Measurements from ENCODE around the gene CHN2. TPM values are rescaled to one million over a fixed set of nuclear protein-coding genes. Genes with fewer than 3 reads are reported as not detected.

The CHN2 gene
- total and polyA plus RNA-seq, 10 donors = 4.2 to 52.0 (median 28.5) TPM

DNA sequence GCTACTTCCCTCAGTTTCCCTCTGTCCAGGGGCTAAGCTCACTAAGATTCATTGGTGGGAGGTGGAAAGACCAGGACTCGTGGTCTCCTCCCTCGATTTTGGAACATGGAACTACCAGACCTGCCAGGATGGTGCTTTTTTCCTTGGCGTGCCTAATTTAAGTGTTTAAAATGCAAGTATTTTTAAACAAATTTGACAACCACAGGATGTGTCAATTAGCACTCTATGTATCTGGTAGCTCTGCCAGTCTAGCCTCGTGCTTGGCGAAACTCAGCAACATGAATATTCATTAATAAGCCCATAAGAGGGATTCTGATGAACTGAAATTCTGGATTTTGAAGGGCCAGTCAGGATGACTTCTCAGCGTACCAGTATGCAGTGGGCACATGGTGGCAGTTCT lies 224.1 kb downstream of the CHN2 start:
- 81 to 95% (median 93%) methylated on average over 6 of the region's 6 CpGs for WGBS, 5 donors
- Histone ChIP-seq H3K9me3 (no peaks in the 10 kb centered on the region), H3K27me3 (replicated peaks in 1 of 7) (no peaks in the 10 kb centered on the region), H3K4me1 (peaks cover 0 to 3% (median 0%) of the 10 kb centered on the region in 6 donors), H3K36me3 (no peaks in the 10 kb centered on the region), H3K27ac (no peak overlapping the region), H3K4me3 (no peak overlapping the region)
- intact Hi-C loops (cut with DNase I; ENCODE audit: low total_unique reads) = no loop called here
- DNase-seq = no peak
- TF ChIP-seq, protein P1, sequence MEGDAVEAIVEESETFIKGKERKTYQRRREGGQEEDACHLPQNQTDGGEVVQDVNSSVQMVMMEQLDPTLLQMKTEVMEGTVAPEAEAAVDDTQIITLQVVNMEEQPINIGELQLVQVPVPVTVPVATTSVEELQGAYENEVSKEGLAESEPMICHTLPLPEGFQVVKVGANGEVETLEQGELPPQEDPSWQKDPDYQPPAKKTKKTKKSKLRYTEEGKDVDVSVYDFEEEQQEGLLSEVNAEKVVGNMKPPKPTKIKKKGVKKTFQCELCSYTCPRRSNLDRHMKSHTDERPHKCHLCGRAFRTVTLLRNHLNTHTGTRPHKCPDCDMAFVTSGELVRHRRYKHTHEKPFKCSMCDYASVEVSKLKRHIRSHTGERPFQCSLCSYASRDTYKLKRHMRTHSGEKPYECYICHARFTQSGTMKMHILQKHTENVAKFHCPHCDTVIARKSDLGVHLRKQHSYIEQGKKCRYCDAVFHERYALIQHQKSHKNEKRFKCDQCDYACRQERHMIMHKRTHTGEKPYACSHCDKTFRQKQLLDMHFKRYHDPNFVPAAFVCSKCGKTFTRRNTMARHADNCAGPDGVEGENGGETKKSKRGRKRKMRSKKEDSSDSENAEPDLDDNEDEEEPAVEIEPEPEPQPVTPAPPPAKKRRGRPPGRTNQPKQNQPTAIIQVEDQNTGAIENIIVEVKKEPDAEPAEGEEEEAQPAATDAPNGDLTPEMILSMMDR (IDR thresholded peaks at IDR 0.05 in 8 of 11, conservative IDR thresholded peaks at IDR 0.05 in 3 of 11) = no peak
- TF ChIP-seq POLR2A (IDR thresholded peaks at IDR 0.05) (no peak), POLR2AphosphoS5 (IDR thresholded peaks at IDR 0.05) (no peak)

DNA sequence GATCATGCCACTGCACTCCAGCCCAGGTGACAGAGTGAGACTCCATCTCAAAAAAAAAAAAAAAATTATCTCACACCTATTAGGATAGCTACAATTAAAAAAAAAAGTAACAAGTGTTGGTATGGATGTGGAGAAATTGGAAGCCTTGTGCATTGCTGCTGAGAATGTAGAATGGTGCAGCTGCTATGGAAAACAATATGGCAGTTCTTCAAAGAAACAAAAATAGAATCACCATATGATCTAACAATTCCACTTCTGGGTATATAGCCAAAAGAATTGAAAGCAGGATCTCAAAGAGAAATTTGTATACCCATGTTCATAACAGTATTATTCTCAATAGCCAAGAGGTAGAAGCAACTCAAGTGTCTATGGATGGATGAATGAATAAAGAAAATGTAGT lies 225.4 kb downstream of the CHN2 start:
- no peak overlapping the region for H3K4me3 ChIP-seq
- no peaks in the 10 kb centered on the region for H3K27me3 ChIP-seq (replicated peaks in 1 of 7)
- no peak for DNase-seq
- TF ChIP-seq POLR2A (IDR thresholded peaks at IDR 0.05) (no peak), POLR2AphosphoS5 (IDR thresholded peaks at IDR 0.05) (no peak)
- TF ChIP-seq, protein P1 (IDR thresholded peaks at IDR 0.05 in 8 of 11, conservative IDR thresholded peaks at IDR 0.05 in 3 of 11) = no peak
- H3K9me3 ChIP-seq = no peaks in the 10 kb centered on the region
- intact Hi-C loops (cut with DNase I; ENCODE audit: low total_unique reads) = no loop called here
- no peaks in the 10 kb centered on the region for H3K36me3 ChIP-seq
- no peak overlapping the region for H3K27ac ChIP-seq
- peaks cover 0 to 3% (median 0%) of the 10 kb centered on the region in 6 donors for H3K4me1 ChIP-seq

DNA sequence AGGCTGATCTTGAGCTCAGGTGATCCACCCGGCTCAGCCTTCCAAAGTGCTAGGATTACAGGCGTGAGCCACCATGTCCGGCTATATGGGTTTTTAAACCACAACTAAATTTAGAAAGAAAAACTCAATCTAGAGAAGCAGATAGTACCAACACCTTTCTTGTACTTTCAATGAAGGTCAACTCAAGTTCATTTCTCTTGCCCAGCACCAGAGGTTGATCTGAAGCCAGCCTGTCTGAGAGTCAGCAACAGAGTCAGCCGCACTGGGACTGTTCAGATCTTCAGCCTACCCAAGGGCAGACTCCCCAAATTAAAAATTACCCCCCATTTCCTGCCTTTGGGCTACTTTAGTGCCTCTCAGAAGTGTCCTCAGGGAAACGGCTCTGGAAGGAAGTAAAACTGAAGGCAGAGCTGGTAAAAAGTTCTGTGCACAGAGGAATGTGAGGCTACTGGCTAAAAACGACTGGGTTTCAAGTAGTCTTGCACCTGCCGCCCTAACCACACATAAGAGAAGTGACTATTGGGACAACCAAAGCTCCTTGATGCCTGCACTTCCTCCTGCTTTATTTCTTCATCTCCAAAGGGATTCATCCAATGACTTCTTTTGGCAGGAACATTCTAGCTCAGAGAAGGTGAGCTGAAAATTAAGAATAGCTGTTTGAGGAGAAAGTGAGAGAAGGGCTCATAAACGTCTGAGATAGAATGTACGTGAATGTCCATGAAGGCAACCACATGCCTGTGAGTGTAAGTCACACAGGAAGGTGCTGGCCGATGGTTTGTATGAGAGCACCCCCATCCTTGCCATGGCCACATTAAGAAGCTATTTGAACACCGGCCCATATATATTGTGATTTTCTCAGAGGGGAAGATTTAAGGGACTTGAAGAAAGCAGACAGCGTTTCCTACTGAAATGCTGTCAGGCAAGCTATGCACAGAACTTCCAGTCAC lies 226.7 kb downstream of the CHN2 start:
- WGBS, 5 donors = 73 to 85% (median 80%) methylated on average over 12 of the region's 12 CpGs
- Histone ChIP-seq H3K4me3 (no peak overlapping the region), H3K27ac (no peak overlapping the region), H3K36me3 (no peaks in the 10 kb centered on the region), H3K27me3 (replicated peaks in 1 of 7) (no peaks in the 10 kb centered on the region), H3K4me1 (peaks cover 0 to 3% (median 0%) of the 10 kb centered on the region in 6 donors), H3K9me3 (no peaks in the 10 kb centered on the region)
- DNase-seq = no peak
- TF ChIP-seq POLR2AphosphoS5 (IDR thresholded peaks at IDR 0.05) = no peak
- intact Hi-C loops (cut with DNase I; ENCODE audit: low total_unique reads) = no loop called here

DNA sequence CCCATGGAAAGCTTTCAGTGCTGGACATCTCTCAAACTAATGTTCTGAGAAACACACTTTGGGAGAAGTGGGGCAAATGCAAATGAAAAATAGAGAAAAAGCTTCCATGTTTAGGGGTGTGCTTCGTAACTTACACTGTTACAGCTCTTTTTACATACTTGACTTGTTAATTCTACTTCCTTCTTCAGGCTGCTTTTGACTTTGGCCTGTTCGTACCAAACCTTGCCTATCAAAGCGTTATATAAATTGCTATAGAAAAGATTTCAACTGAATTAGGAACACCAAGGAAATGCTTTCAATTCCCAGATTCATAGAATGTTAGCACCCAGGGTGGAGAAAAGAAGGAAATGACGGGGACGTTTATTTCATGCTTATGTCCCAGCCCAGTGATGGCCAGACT lies 228.3 kb downstream of the CHN2 start:
- H3K4me1 ChIP-seq = peaks cover 0 to 3% (median 0%) of the 10 kb centered on the region in 6 donors
- TF ChIP-seq POLR2A (IDR thresholded peaks at IDR 0.05) (no peak), POLR2AphosphoS5 (IDR thresholded peaks at IDR 0.05) (no peak)
- TF ChIP-seq, protein P1 (IDR thresholded peaks at IDR 0.05 in 8 of 11, conservative IDR thresholded peaks at IDR 0.05 in 3 of 11) = no peak
- DNase-seq = no peak
- H3K27me3 ChIP-seq (replicated peaks in 1 of 7) = no peaks in the 10 kb centered on the region
- no peak overlapping the region for H3K4me3 ChIP-seq
- no peak overlapping the region for H3K27ac ChIP-seq
- 68 to 86% (median 79%) methylated on average over 5 of the region's 5 CpGs for WGBS, 5 donors
- no peaks in the 10 kb centered on the region for H3K36me3 ChIP-seq
- intact Hi-C loops (cut with DNase I; ENCODE audit: low total_unique reads) = no loop called here
- H3K9me3 ChIP-seq = no peaks in the 10 kb centered on the region

Data from spleen (tissue), 11 donors.